HG02885 (cell line): ENCODE data around the gene LDHAL6B.

Experiments used
- ATAC-seq: cut with Tn5 transposase; IDR thresholded peaks from one replicate; pipeline ENCODE4 v1.9.1; 2021; ENCODE audit warnings: mild to moderate bottlenecking; ENCODE audit not compliant: unreplicated experiment, poor library complexity

Gene LDHAL6B

GRCh38 chr15:59245559-59245958 is 38.9 kb downstream of the LDHAL6B start:
- no peak for ATAC-seq

GRCh38 chr15:59247364-59247763 is 40.7 kb downstream of the LDHAL6B start:
- no peak for ATAC-seq

GRCh38 chr15:59249816-59250215 is 43.2 kb downstream of the LDHAL6B start:
- no peak for ATAC-seq

GRCh38 chr15:59250249-59250648 is 43.6 kb downstream of the LDHAL6B start:
- ATAC-seq, result no peak

GRCh38 chr15:59251001-59251845 is 44.6 kb downstream of the LDHAL6B start:
- peak; percentile 63 for ATAC-seq

GRCh38 chr15:59252137-59252536 is 45.5 kb downstream of the LDHAL6B start:
- no peak for ATAC-seq

- ATAC-seq, result no peak
Measured at GRCh38 chr15:59255680-59256336, 49.2 kb downstream of the LDHAL6B start.

- ATAC-seq, result no peak
Measured at GRCh38 chr15:59256482-59256881, 49.8 kb downstream of the LDHAL6B start.

- ATAC-seq, result no peak
Measured at GRCh38 chr15:59257140-59257539, 50.5 kb downstream of the LDHAL6B start.
